Breast epithelium (tissue), 3 donors: Measurements from ENCODE around the gene BMP5.

Experiments used
- CTCF ChIP-seq, 3 donors: fragments of 450-650 bp; IDR thresholded peaks; one replicate each; pipeline ENCODE4 v1.5.1; 2016 to 2017; ENCODE audit warnings: antibody characterized with exemption in 3 of 3, mild to moderate bottlenecking in 3 of 3, moderate library complexity in 3 of 3
- POLR2AphosphoS5 ChIP-seq, 3 donors: sonication (generic); formaldehyde crosslinking; IDR thresholded peaks; one replicate each; pipeline ENCODE4 v1.6.1; 2017; ENCODE audit warnings: antibody characterized with exemption in 3 of 3

GRCh38 chr6:55916188-55916587 is 40.8 kb upstream of the BMP5 start:
- TF ChIP-seq CTCF (IDR thresholded peaks at IDR 0.05) (no peak), POLR2AphosphoS5 (IDR thresholded peaks at IDR 0.05) (no peak)
